ENCODE results near the gene BBS4. TPM values are rescaled to one million over a fixed set of nuclear protein-coding genes. Genes with fewer than 3 reads are reported as not detected.

Gene BBS4
- total RNA-seq, 4 donors from 2014 or later, result 6.1 to 25.7 (median 16.2) TPM

GRCh38 chr15:72774696-72775383 is 88.8 kb downstream of the BBS4 start:
- DNase-seq (ENCODE audit: low spot score), result no peak
- TF ChIP-seq CTCF (IDR thresholded peaks at IDR 0.05), result no peak
- no peak for ATAC-seq (ENCODE audit: low FRiP score)

GRCh38 chr15:72778796-72779195 is 92.8 kb downstream of the BBS4 start:
- ATAC-seq (ENCODE audit: low FRiP score) (no peak), DNase-seq (ENCODE audit: low spot score) (no peak)
- TF ChIP-seq CTCF (IDR thresholded peaks at IDR 0.05), result no peak

GRCh38 chr15:72781631-72782030 is 95.6 kb downstream of the BBS4 start:
- DNase-seq (ENCODE audit: low spot score) (no peak), ATAC-seq (ENCODE audit: low FRiP score) (no peak)
- TF ChIP-seq CTCF (IDR thresholded peaks at IDR 0.05), result no peak

GRCh38 chr15:72782274-72783003 is 96.4 kb downstream of the BBS4 start:
- TF ChIP-seq CTCF (IDR thresholded peaks at IDR 0.05), result no peak
- DNase-seq (ENCODE audit: low spot score) (no peak), ATAC-seq (ENCODE audit: low FRiP score) (peak; percentile 7)

GRCh38 chr15:72783004-72783639 is 97.1 kb downstream of the BBS4 start:
- no peak for TF ChIP-seq CTCF (IDR thresholded peaks at IDR 0.05)
- DNase-seq (ENCODE audit: low spot score) (no peak), ATAC-seq (ENCODE audit: low FRiP score) (peak; percentile 48)

- ATAC-seq (ENCODE audit: low FRiP score) (peak; percentile 95), DNase-seq (ENCODE audit: low spot score) (peak; percentile 40)
- TF ChIP-seq CTCF (IDR thresholded peaks at IDR 0.05), result peak in 1 of 3 donors; percentile 31
Observed at GRCh38 chr15:72783640-72784455, 97.8 kb downstream of the BBS4 start, which contains the start of gene ADPGK. Gene ADPGK, minus strand, starts transcription at chr15:72783758. Its CDS starts 67 bp downstream, at chr15:72783691.
